Keratinocyte (primary cell): Measurements from ENCODE around the gene SPRING1. TPM values are rescaled to one million over a fixed set of nuclear protein-coding genes. Genes with fewer than 3 reads are reported as not detected.

Experiments
- DNase-seq: peaks from one replicate; pipeline ENCODE4 v3.0.0-alpha.2; 2011; ENCODE audit warnings: low read depth, missing footprints, low spot score
- FAIRE-seq: peaks from 2 replicates; lab custom pipeline; 2011; peaks lifted over from hg19 to GRCh38; lab: Jason Lieb, UNC
- H2AFZ ChIP-seq: 2 replicates; pipeline ENCODE4 v1.6.0; 2012; ENCODE audit warnings: low read length, control low read depth, inconsistent platforms; ENCODE audit not compliant: control insufficient read depth
- H3K27ac ChIP-seq: 2 replicates; pipeline ENCODE4 v1.5.1; 2011; ENCODE audit warnings: low read length; ENCODE audit not compliant: control insufficient read depth, insufficient read depth
- H3K27me3 ChIP-seq: 3 replicates; pipeline ENCODE4 v1.6.0; 2011; ENCODE audit warnings: low read length; ENCODE audit not compliant: control insufficient read depth, insufficient read depth; ENCODE audit errors: extremely low read depth
- H3K36me3 ChIP-seq, 2 experiments: 2 replicates in 1 of 2; 3 replicates in 1 of 2; pipeline ENCODE4 v1.5.1; 2011; ENCODE audit warnings: low read length in 2 of 2, mild to moderate bottlenecking in 1 of 2; ENCODE audit not compliant: control insufficient read depth in 2 of 2, insufficient read depth in 2 of 2; ENCODE audit errors: extremely low read depth in 1 of 2
- H3K4me1 ChIP-seq: 3 replicates; pipeline ENCODE4 v1.5.1; 2011; ENCODE audit warnings: low read length; ENCODE audit not compliant: control insufficient read depth, insufficient read depth; ENCODE audit errors: extremely low read depth
- H3K4me2 ChIP-seq: 3 replicates; pipeline ENCODE4 v1.6.0; 2011; ENCODE audit warnings: low read depth, low read length; ENCODE audit not compliant: control insufficient read depth, insufficient read depth; ENCODE audit errors: extremely low read depth
- H3K4me3 ChIP-seq, 3 experiments: fragments of 200-600 bp in 1 of 3; sonication (generic) in 1 of 3; 2 replicates in 2 of 3; 3 replicates in 1 of 3; pipeline ENCODE4 v1.5.1; 2011 to 2016; ENCODE audit warnings: low read length in 3 of 3, mild to moderate bottlenecking in 3 of 3, control low read depth in 2 of 3, inconsistent platforms in 1 of 3, low read depth in 1 of 3, mixed read lengths in 1 of 3, mixed run types in 1 of 3, moderate library complexity in 1 of 3; ENCODE audit not compliant: control insufficient read depth in 2 of 3, insufficient read depth in 2 of 3; ENCODE audit errors: extremely low read depth in 1 of 3
- H3K79me2 ChIP-seq: 2 replicates; pipeline ENCODE4 v1.6.0; 2012; ENCODE audit warnings: low read length; ENCODE audit not compliant: control insufficient read depth, insufficient read depth
- H3K9ac ChIP-seq: 3 replicates; pipeline ENCODE4 v1.6.0; 2011; ENCODE audit warnings: low read length; ENCODE audit not compliant: control insufficient read depth, insufficient read depth; ENCODE audit errors: extremely low read depth
- H3K9me1 ChIP-seq: 3 replicates; pipeline ENCODE4 v1.6.0; 2011; ENCODE audit warnings: low read length; ENCODE audit not compliant: control insufficient read depth, insufficient read depth; ENCODE audit errors: extremely low read depth
- H3K9me3 ChIP-seq: 2 replicates; pipeline ENCODE4 v1.5.1; 2012; ENCODE audit warnings: low read depth, low read length; ENCODE audit not compliant: control insufficient read depth
- H4K20me1 ChIP-seq: 3 replicates; pipeline ENCODE4 v1.6.0; 2011; ENCODE audit warnings: low read length; ENCODE audit not compliant: control insufficient read depth, insufficient read depth; ENCODE audit errors: extremely low read depth
- CTCF ChIP-seq, 3 experiments: IDR thresholded peaks in 1 of 3; conservative IDR thresholded peaks in 1 of 3; optimal IDR thresholded peaks in 1 of 3; 2 replicates in 2 of 3; 3 replicates in 1 of 3; pipeline versions ENCODE3 to v1.5.1; 2011; ENCODE audit warnings: low read length in 3 of 3, mild to moderate bottlenecking in 3 of 3, moderate library complexity in 2 of 3, control low read depth in 1 of 3, inconsistent platforms in 1 of 3; ENCODE audit not compliant: insufficient read depth in 2 of 3; ENCODE audit errors: extremely low read depth in 1 of 3
- EZH2 ChIP-seq: IDR thresholded peaks from one replicate; pipeline ENCODE4 v1.6.1; 2012; ENCODE audit warnings: inconsistent platforms, mild to moderate bottlenecking, low read length, moderate library complexity
- dilution Hi-C: fragments of 300-500 bp; cut with MboI; formaldehyde crosslinking; loops from one replicate; pipeline ENCODE4 v1.7.0; 2020; ENCODE audit warnings: low sequenced_read_pairs; ENCODE audit not compliant: extremely low pct_ligation_motif_present
- polyA plus RNA-seq, 5 experiments: library from polyadenylated mRNA; depleted of rRNA in 3 of 5; stranded (reverse) in 3 of 5; stranded (forward) in 1 of 5; unstranded in 1 of 5; fragments of >200 nt; gene quantifications; 1 replicate in 1 of 5; 2 replicates in 3 of 5; 3 replicates in 1 of 5; pipeline versions ENCODE4 v1.2.1 to v1.2.3, GENCODE V29; 2011 to 2012; ENCODE audit warnings: missing spikeins in 2 of 5, low read depth in 1 of 5, low replicate concordance in 1 of 5

Gene SPRING1
- polyA plus RNA-seq, 1 donor (not counting 4 experiments of a cell fraction or from before 2014, with no cell fraction given) = 17.1 TPM

- no peaks in the 10 kb centered on the region for H3K9me3 ChIP-seq
- H2AFZ ChIP-seq = no peak overlapping the region
- H3K27me3 ChIP-seq = no peaks in the 10 kb centered on the region
- dilution Hi-C loops = no loop called here
- FAIRE-seq (peak; percentile 62), DNase-seq (peak; percentile 35)
- no peaks in the 10 kb centered on the region for H4K20me1 ChIP-seq
- H3K36me3 ChIP-seq = no peaks in the 10 kb centered on the region
- H3K4me1 ChIP-seq = no peaks in the 10 kb centered on the region
- TF ChIP-seq CTCF (optimal IDR thresholded peaks at IDR 0.05 in 1 of 3, IDR thresholded peaks at IDR 0.05 in 1 of 3, conservative IDR thresholded peaks at IDR 0.05 in 1 of 3; ENCODE audit: extremely low read depth in 1 of 3, insufficient read depth in 2 of 3, low read length in 3 of 3) = peak; percentile 86 to 97 (median 89)
- no peak for TF ChIP-seq EZH2
- no peaks in the 10 kb centered on the region for H3K79me2 ChIP-seq
- no peak overlapping the region for H3K9ac ChIP-seq
- no peaks in the 10 kb centered on the region for H3K9me1 ChIP-seq
- H3K4me2 ChIP-seq = no peak overlapping the region
- H3K4me3 ChIP-seq = no peak overlapping the region
- no peak overlapping the region for H3K27ac ChIP-seq
Measured at GRCh38 chr12:116703214-116703795, 34.6 kb downstream of the SPRING1 start.

- TF ChIP-seq CTCF (optimal IDR thresholded peaks at IDR 0.05 in 1 of 3, IDR thresholded peaks at IDR 0.05 in 1 of 3, conservative IDR thresholded peaks at IDR 0.05 in 1 of 3; ENCODE audit: extremely low read depth in 1 of 3, insufficient read depth in 2 of 3, low read length in 3 of 3) = no peak
- no peak for TF ChIP-seq EZH2
- no peak overlapping the region for H3K27ac ChIP-seq
- H3K27me3 ChIP-seq = no peaks in the 10 kb centered on the region
- no peak overlapping the region for H3K4me3 ChIP-seq
- no peaks in the 10 kb centered on the region for H3K4me1 ChIP-seq
- no peak overlapping the region for H2AFZ ChIP-seq
- no peaks in the 10 kb centered on the region for H3K9me3 ChIP-seq
- H3K79me2 ChIP-seq = no peaks in the 10 kb centered on the region
- no peak for DNase-seq
- H4K20me1 ChIP-seq = no peaks in the 10 kb centered on the region
- FAIRE-seq = no peak
- no peaks in the 10 kb centered on the region for H3K36me3 ChIP-seq
- no peaks in the 10 kb centered on the region for H3K9me1 ChIP-seq
- no peak overlapping the region for H3K9ac ChIP-seq
- dilution Hi-C loops = no loop called here
- no peak overlapping the region for H3K4me2 ChIP-seq
Measured at GRCh38 chr12:116701432-116701831, 36.4 kb downstream of the SPRING1 start.
